Brain microvascular endothelial cell (primary cell): ENCODE results near the gene RARRES1.

Experiments used
- DNase-seq: peaks from one replicate; pipeline ENCODE4 v3.0.0-alpha.2; 2020
- H3K27ac ChIP-seq: fragments of 250-450 bp; sonication (Bioruptor Pico); 2 replicates; pipeline ENCODE4 v1.5.1; 2020; ENCODE audit warnings: mild to moderate bottlenecking, moderate library complexity
- H3K27me3 ChIP-seq: fragments of 250-450 bp; sonication (Bioruptor Pico); replicated peaks from 2 replicates; pipeline ENCODE4 v1.5.1; 2020; ENCODE audit warnings: mild to moderate bottlenecking
- H3K36me3 ChIP-seq: fragments of 250-450 bp; sonication (Bioruptor Pico); replicated peaks from 2 replicates; pipeline ENCODE4 v1.5.1; 2020; ENCODE audit warnings: mild to moderate bottlenecking
- H3K4me3 ChIP-seq: 2 replicates; pipeline ENCODE4 v1.5.1; 2011; ENCODE audit warnings: low read depth, mild to moderate bottlenecking, control low read depth, low read length, moderate library complexity
- in situ Hi-C: cut with HindIII; loops from 2 replicates; pipeline ENCODE4 v1.10.0; 2017; ENCODE audit warnings: low sequenced_read_pairs, low pct_ligation_motif_present
- TF ChIP-seq, protein P1 (sequence below): IDR thresholded peaks from 2 replicates; pipeline ENCODE4 v1.5.1; 2011; ENCODE audit warnings: low read depth, mild to moderate bottlenecking, moderate library complexity, low read length, control low read depth, inconsistent platforms; ENCODE audit errors: missing control alignments

RARRES1 gene

DNA sequence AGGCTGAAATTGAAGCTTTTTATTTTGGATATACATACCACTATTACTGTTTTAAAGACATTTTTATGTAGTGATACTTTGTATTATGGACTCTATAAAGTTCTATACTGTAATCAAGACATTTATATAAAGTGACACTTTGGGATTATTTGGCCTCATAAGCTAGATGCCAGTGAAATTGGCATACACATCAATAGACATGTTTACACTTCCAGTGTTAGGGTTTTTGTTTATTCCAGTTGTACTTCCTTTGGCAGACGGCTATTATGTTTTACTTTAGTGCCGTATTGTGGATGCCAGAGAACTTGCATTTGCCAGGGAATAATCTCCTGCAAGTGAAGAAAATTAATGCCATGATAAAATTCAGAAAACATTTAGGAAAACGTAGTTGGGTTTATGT, 65.8 kb downstream of the RARRES1 start:
- TF ChIP-seq, protein P1, sequence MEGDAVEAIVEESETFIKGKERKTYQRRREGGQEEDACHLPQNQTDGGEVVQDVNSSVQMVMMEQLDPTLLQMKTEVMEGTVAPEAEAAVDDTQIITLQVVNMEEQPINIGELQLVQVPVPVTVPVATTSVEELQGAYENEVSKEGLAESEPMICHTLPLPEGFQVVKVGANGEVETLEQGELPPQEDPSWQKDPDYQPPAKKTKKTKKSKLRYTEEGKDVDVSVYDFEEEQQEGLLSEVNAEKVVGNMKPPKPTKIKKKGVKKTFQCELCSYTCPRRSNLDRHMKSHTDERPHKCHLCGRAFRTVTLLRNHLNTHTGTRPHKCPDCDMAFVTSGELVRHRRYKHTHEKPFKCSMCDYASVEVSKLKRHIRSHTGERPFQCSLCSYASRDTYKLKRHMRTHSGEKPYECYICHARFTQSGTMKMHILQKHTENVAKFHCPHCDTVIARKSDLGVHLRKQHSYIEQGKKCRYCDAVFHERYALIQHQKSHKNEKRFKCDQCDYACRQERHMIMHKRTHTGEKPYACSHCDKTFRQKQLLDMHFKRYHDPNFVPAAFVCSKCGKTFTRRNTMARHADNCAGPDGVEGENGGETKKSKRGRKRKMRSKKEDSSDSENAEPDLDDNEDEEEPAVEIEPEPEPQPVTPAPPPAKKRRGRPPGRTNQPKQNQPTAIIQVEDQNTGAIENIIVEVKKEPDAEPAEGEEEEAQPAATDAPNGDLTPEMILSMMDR = no peak
- no peak for DNase-seq
- Histone ChIP-seq H3K4me3 (no peak overlapping the region), H3K27ac (no peak overlapping the region), H3K27me3 (no peaks in the 10 kb centered on the region), H3K36me3 (peaks cover 68% of the 10 kb centered on the region)
- in situ Hi-C loops = no loop called here

GRCh38 chr3:158663832-158664231, 68.4 kb downstream of the RARRES1 start:
- H3K36me3 ChIP-seq = peaks cover 60% of the 10 kb centered on the region

DNA sequence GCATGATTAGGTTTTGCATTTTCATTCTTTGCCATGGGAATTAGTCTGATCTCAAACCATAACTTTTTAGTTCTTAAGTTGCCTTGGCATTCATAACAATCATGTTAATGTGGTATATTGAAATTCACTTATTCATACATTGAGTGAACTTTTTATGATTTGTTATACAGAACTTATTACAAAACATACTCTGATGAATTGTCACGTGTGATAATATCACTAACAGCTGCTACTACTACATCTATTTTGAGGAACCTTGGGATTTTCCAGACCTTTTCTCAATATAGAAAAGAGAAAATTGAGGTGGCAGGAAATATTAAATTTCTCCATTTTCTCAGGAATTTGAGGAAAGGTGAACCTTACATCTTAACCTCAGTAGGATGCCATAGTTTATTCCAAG, 69.0 kb downstream of the RARRES1 start:
- H3K4me3 ChIP-seq = no peak overlapping the region
- in situ Hi-C loops = no loop called here
- no peak overlapping the region for H3K27ac ChIP-seq
- no peak for DNase-seq
- TF ChIP-seq, protein P1 = no peak
- no peaks in the 10 kb centered on the region for H3K27me3 ChIP-seq
- H3K36me3 ChIP-seq = peaks cover 58% of the 10 kb centered on the region

More at GRCh38 chr3:158663832-158664231, 68.4 kb downstream of the RARRES1 start:
- TF ChIP-seq, protein P1 = no peak
- in situ Hi-C loops = no loop called here
- Histone ChIP-seq H3K27me3 (no peaks in the 10 kb centered on the region), H3K27ac (no peak overlapping the region), H3K4me3 (no peak overlapping the region)
- DNase-seq = no peak

DNA sequence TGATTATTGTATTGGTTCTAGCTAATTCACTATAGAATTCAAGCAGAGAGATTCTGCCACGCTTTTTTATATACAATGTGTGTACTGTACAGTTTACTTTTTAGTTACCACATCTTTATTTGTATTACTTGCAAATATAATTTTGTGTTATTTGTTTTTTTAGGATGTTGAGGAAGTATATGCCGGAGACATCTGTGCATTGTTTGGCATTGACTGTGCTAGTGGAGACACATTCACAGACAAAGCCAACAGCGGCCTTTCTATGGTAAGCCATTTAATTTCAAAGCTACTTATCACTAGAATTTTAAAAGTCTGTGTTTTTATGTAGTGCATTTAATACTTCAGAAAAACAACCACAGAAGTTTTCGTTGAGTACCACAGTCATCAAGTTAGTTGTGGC, 71.5 kb downstream of the RARRES1 start:
- Histone ChIP-seq H3K36me3 (peaks cover 51% of the 10 kb centered on the region), H3K27me3 (no peaks in the 10 kb centered on the region), H3K27ac (no peak overlapping the region), H3K4me3 (no peak overlapping the region)
- no peak for DNase-seq
- in situ Hi-C loops = no loop called here
- TF ChIP-seq, protein P1 = no peak

- H3K36me3 ChIP-seq = peaks cover 51% of the 10 kb centered on the region
These were observed 72.6 kb downstream of the RARRES1 start for GRCh38 chr3:158659454-158660237.

More at GRCh38 chr3:158659454-158660237, 72.6 kb downstream of the RARRES1 start:
- in situ Hi-C loops = loop anchor here (10.0 kb wide), 1 partner anchor 125 kb away; no protein-coding TSS in a partner anchor
- H3K4me3 ChIP-seq = no peak overlapping the region
- H3K27ac ChIP-seq = peak overlapping the region; percentile 11
- no peaks in the 10 kb centered on the region for H3K27me3 ChIP-seq
- peak; percentile 84 for DNase-seq
- TF ChIP-seq, protein P1 = peak; percentile 88
